Measurements from ENCODE around the gene ATXN1. TPM values are rescaled to one million over a fixed set of nuclear protein-coding genes. Genes with fewer than 3 reads are reported as not detected.

Gene ATXN1
- total RNA-seq, 1 experiment from 2014 or later: 20.8 TPM

DNA sequence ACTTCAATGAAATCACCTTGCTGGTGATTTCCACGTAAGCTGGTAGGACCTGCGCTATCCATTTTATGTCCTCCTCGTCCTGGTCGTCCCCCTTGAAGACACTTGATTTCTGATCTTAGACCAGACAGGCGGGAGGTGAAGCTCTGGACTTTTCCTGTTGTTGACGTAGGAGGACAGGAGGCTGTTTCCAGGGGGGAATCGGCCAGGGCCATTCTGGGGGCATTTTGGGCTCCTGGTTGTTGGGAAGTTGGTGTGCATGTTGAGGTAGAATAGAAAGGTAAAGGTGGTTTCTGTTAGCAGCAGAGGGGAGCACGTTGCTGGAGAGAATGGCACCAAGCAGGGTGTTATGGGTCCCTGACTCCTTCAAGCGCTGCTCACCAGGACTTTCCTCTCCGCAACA is 466.9 kb downstream of the ATXN1 start:
- Histone ChIP-seq H3K27me3 (replicated peaks) (no peaks in the 10 kb centered on the region), H3K4me3 (no peak overlapping the region), H3K9me3 (replicated peaks) (no peaks in the 10 kb centered on the region), H3K27ac (no peak overlapping the region), H3K4me1 (replicated peaks) (no peaks in the 10 kb centered on the region), H3K36me3 (peaks cover 3% of the 10 kb centered on the region; the same call in 1 of the 2 replicates)
- no peak for DNase-seq (ENCODE audit: low read depth in 1 of 2, low spot score in 2 of 2)

DNA sequence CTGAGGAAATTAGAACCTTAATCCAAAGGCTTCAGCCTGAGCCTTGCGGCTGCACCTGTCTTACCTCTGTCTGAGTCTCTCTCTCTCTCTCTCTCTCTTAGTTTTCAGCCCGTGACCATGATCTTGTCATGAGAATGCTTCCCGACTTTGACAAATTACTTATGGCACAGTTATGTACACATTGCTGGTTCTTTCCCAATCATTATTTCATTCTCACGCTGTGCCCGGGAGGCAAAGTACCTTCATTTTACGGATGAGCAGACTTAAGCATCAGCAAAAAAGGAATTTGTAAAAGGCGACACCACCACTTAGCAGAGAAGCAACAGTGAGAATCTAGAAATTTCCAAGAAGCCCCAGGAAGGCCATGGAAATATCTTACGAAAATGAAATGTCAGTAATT is 468.3 kb downstream of the ATXN1 start:
- no peak for DNase-seq (ENCODE audit: low read depth in 1 of 2, low spot score in 2 of 2)
- Histone ChIP-seq H3K4me1 (replicated peaks) (no peaks in the 10 kb centered on the region), H3K27ac (no peak overlapping the region), H3K36me3 (peaks cover 3% of the 10 kb centered on the region; the same call in 1 of the 2 replicates), H3K27me3 (replicated peaks) (no peaks in the 10 kb centered on the region), H3K9me3 (replicated peaks) (no peaks in the 10 kb centered on the region), H3K4me3 (no peak overlapping the region)

DNA sequence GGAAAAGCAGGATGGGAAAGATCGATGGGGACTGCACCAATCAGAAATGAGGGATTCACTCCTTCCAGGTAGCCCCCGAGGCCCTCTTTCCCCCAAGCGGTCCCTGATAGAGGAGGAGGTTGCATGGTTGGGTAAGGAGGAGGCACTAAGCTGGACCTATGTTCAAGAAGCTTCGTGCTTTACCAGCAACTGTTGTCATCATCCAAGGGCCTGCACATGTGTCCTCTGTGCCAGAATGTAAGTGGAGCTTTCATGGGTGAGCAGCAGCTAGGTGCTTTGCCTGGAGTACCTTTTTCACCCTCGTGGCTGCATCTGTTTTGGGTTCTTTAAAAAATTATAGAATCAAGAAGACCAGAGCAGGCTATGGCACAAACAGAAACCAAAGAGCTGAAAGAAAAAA is 468.8 kb downstream of the ATXN1 start:
- no peak for DNase-seq (ENCODE audit: low read depth in 1 of 2, low spot score in 2 of 2)
- Histone ChIP-seq H3K9me3 (replicated peaks) (no peaks in the 10 kb centered on the region), H3K4me1 (replicated peaks) (no peaks in the 10 kb centered on the region), H3K4me3 (no peak overlapping the region), H3K27me3 (replicated peaks) (no peaks in the 10 kb centered on the region), H3K27ac (no peak overlapping the region), H3K36me3 (no peaks in the 10 kb centered on the region; the same call in 1 of the 2 replicates)

DNA sequence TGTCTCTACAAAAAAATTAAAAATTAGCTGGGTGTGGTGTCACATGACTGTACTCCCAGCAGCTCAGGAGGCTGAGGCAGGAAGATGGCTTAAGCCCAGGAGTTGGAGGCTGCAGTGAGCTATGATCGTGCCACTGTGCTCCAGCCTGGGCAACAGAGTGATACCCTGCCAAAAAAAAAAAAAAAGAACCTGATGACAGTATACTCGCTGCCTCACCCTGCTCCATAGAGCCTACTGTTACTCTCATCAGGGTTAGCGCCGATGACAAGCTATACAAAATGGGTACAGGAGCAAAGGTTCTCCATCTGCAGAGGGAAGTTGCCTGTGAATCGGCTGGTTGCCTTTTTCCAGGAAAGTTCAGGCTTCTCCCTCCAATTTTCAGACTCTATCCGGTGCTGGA is 469.5 kb downstream of the ATXN1 start:
- no peak for DNase-seq (ENCODE audit: low read depth in 1 of 2, low spot score in 2 of 2)
- no peak overlapping the region for H3K4me3 ChIP-seq
- no peaks in the 10 kb centered on the region for H3K4me1 ChIP-seq (replicated peaks)
- no peaks in the 10 kb centered on the region for H3K36me3 ChIP-seq
- no peaks in the 10 kb centered on the region for H3K27me3 ChIP-seq (replicated peaks)
- no peak overlapping the region for H3K27ac ChIP-seq
- no peaks in the 10 kb centered on the region for H3K9me3 ChIP-seq (replicated peaks)

DNA sequence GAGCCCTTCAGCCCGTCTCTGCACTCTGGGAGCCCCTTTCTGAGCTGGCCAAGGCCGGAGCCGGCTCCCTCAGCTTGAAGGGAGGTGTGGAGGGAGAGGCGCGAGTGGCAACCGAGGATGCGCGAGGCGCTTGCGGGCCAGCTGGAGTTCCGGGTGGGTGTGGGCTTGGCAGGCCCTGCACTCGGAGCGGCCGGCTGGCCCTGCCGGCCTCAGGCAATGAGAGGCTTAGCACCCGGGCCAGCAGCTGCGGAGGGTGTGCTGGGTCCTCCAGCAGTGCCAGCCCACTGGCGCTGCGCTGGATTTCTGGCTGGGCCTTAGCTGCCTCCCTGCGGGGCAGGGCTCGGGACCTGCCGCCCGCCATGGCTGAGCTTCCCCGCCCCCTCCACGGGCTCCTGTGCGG is 473.1 kb downstream of the ATXN1 start:
- Histone ChIP-seq H3K36me3 (no peaks in the 10 kb centered on the region), H3K9me3 (replicated peaks) (no peaks in the 10 kb centered on the region), H3K4me1 (replicated peaks) (peaks cover 12% of the 10 kb centered on the region), H3K27ac (no peak overlapping the region), H3K4me3 (no peak overlapping the region), H3K27me3 (replicated peaks) (no peaks in the 10 kb centered on the region)
- DNase-seq (ENCODE audit: low read depth in 1 of 2, low spot score in 2 of 2): no peak

DNA sequence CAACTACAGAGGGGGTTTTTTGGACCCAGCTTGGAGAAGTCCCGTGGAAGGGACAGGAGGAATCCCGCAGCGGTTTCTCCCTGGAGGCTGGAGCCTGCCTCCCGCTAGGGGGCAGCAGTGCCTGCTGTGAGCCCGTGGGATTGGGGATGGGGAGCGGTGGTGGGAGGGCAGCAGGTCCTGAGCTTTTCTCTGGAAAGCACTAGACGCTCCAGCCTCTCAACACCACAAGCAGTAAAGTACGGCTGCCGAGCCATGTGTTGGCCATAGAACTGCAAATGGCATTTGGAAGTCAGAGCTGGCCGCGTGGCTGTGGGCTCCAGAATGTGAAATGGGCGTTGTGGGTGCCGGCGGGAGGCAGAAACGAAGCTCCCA is 475.1 kb downstream of the ATXN1 start:
- no peaks in the 10 kb centered on the region for H3K36me3 ChIP-seq
- no peak overlapping the region for H3K27ac ChIP-seq
- H3K4me1 ChIP-seq (replicated peaks): peaks cover 13% of the 10 kb centered on the region
- no peak for DNase-seq (ENCODE audit: low read depth in 1 of 2, low spot score in 2 of 2)
- no peak overlapping the region for H3K4me3 ChIP-seq
- H3K9me3 ChIP-seq (replicated peaks): no peaks in the 10 kb centered on the region
- no peaks in the 10 kb centered on the region for H3K27me3 ChIP-seq (replicated peaks)

DNA sequence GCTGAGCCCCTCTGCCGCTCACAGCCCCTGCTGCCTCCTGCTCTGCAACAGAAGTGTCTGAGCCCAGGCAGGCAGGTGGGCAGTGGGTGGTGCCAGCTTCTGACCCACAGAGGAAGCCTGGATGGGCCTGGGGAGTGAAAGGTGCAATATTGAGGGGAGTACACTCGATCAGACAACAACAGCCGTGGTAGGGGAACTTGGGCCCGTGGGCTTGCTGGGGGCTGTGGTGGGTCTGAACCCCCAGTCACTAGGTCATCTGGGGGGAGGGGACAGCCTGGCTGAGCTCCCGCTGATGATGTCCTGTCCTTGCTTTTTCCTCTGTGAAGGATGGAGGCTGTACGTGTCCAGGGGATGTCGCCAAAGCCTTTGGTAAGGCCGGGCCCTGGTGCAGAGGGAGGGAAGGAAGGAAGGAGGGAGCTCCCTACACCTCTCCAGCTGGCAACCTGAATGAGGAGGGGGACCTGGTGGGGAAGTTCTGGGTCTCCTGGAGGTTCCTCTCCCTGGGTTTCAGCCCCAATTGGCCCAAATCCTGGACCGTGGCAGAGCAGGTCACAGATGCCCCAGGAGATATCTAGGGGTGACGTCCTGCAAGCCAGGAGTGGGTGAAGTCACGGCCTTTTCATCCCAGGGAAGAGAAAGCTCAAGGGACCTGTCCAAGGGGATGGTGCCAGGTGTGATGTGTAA is 475.7 kb downstream of the ATXN1 start:
- no peak for DNase-seq (ENCODE audit: low read depth in 1 of 2, low spot score in 2 of 2)
- Histone ChIP-seq H3K4me1 (replicated peaks) (peaks cover 13% of the 10 kb centered on the region), H3K9me3 (replicated peaks) (no peaks in the 10 kb centered on the region), H3K27ac (no peak overlapping the region), H3K4me3 (no peak overlapping the region), H3K27me3 (replicated peaks) (no peaks in the 10 kb centered on the region), H3K36me3 (no peaks in the 10 kb centered on the region)

DNA sequence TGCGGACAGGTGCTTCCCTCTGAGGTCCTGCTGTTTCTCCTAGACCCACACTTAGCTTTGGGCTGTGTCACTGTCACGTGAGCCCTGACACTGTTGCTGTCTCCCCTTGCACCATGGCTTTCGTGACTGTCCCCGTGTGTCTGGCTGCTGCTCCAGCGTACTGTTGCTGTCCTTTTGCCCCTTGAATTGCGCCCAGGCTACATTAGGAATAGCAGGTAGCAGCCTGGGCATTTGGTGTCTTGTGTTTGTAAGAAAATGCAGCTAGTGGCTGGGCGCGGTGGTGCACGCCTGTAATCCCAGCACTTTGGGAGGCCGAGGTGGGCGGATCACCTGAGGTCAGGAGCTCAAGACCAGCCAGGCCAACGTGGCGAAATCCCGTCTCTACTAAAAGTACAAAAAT is 476.8 kb downstream of the ATXN1 start:
- H3K4me3 ChIP-seq: no peak overlapping the region
- H3K4me1 ChIP-seq (replicated peaks): peaks cover 16% of the 10 kb centered on the region

DNA sequence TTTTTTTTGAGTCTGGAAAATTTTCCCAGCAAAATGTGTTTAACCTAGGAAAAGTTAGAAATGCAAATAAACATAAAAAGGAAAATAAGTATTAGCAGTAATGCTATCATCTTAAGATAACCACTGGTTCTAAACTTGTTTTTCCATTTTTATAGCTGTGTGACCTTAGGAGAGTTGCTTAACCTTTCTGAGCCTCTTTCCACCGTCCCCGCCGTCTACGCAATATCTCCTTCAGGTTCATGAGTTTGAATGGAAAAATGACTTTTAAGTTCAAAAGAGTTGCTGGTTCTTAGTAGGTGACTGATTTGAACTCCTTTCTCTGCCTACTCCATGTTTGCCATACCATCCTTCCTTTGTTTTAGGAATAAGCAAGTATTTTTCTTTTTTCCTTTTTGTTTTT is 478.9 kb downstream of the ATXN1 start:
- Histone ChIP-seq H3K27me3 (replicated peaks) (no peaks in the 10 kb centered on the region), H3K27ac (no peak overlapping the region), H3K4me1 (replicated peaks) (peaks cover 36% of the 10 kb centered on the region), H3K36me3 (peaks cover 8% of the 10 kb centered on the region; the same call in 1 of the 2 replicates), H3K9me3 (replicated peaks) (no peaks in the 10 kb centered on the region), H3K4me3 (no peak overlapping the region)
- DNase-seq (ENCODE audit: low read depth in 1 of 2, low spot score in 2 of 2): no peak

More for the DNA sequence above, 476.8 kb downstream of the ATXN1 start:
- no peak for DNase-seq (ENCODE audit: low read depth in 1 of 2, low spot score in 2 of 2)
- Histone ChIP-seq H3K9me3 (replicated peaks) (no peaks in the 10 kb centered on the region), H3K36me3 (peaks cover 5% of the 10 kb centered on the region; the same call in 1 of the 2 replicates), H3K27ac (no peak overlapping the region), H3K27me3 (replicated peaks) (no peaks in the 10 kb centered on the region)

DNA sequence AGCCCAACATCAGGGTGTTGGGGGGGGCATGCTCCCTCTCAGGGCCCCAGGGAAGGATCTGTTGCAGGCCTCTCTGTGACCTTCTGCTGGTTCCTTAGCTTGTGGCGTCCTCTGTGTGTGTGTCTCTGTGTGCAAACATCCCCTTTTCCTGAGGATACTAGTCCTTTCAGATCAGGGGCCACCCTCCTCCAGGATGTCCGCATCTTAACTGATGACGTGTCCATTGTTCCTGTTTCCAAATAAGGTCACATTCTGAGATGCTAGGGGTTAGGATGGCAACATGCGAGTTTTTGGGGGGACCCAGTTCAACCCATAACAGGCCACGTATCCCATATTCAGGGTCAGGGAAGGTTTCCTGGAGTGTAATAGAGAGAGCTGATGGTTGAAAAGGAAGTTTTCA is 482.0 kb downstream of the ATXN1 start:
- Histone ChIP-seq H3K9me3 (replicated peaks) (no peaks in the 10 kb centered on the region), H3K4me3 (no peak overlapping the region), H3K27ac (no peak overlapping the region), H3K4me1 (replicated peaks) (peaks cover 58% of the 10 kb centered on the region), H3K36me3 (peaks cover 10% of the 10 kb centered on the region; the same call in 1 of the 2 replicates), H3K27me3 (replicated peaks) (no peaks in the 10 kb centered on the region)
- DNase-seq (ENCODE audit: low read depth in 1 of 2, low spot score in 2 of 2): no peak

DNA sequence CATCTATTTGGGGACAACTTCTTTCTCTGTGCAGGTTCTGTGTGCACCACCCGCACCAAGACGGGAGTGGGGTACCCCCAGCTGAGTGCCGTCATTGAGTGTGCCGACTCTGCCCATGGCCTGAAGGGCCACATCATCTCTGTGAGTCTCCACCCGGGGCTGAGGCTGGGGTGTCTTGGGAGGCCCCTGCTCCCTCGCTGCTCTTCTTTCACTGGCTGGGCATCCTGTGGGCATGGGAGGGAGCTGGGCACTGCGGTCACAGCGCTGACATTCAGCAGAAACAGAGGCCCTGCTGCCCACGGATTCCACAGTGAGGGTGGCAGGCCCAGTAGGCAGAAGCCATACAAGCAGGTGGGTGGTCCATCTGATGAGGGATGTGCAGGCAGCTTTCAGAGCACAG is 482.5 kb downstream of the ATXN1 start:
- peaks cover 56% of the 10 kb centered on the region for H3K4me1 ChIP-seq (replicated peaks)
- no peak overlapping the region for H3K4me3 ChIP-seq
- DNase-seq (ENCODE audit: low read depth in 1 of 2, low spot score in 2 of 2): no peak
- no peaks in the 10 kb centered on the region for H3K27me3 ChIP-seq (replicated peaks)
- no peaks in the 10 kb centered on the region for H3K9me3 ChIP-seq (replicated peaks)
- H3K36me3 ChIP-seq: peaks cover 10% of the 10 kb centered on the region; the same call in 1 of the 2 replicates
- H3K27ac ChIP-seq: no peak overlapping the region

DNA sequence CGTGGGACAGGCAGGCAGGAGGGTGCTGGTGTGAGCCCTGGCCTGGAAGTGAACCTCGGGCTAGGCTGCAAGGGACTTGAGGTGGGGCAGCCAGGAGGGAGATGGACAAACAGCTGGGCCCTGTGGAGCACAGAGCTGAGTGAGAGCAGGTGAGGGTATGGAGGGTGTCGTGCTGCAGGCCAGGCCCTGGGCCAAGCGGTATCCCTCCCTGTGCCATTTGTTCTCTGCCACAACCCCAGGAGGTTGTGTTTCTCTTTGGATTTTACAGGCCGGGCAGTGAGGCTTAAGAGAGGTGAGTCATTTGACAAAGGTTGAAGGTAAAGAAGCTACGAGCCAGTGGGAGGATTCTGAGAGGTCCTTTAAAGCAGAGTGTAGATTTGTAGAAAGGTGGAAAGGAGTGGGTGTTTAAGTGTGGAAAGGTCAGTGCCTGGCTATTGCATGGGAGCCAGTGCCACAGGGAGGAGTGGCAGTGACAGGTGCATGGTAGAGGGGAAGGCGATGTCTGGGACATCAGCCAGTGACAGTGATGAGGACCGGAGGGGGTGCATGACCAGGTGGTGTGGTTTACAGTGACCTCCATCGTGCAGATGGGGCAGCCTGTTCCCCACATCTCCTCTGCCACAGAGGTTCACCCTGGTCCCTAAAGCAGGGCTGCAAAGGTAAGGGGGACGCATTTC is 483.1 kb downstream of the ATXN1 start:
- H3K4me1 ChIP-seq (replicated peaks): peaks cover 52% of the 10 kb centered on the region
- no peaks in the 10 kb centered on the region for H3K9me3 ChIP-seq (replicated peaks)
- no peak overlapping the region for H3K4me3 ChIP-seq
- no peaks in the 10 kb centered on the region for H3K27me3 ChIP-seq (replicated peaks)
- H3K36me3 ChIP-seq: peaks cover 10% of the 10 kb centered on the region; the same call in 1 of the 2 replicates
- peak overlapping the region; percentile 66 for H3K27ac ChIP-seq
- DNase-seq (ENCODE audit: low read depth in 1 of 2, low spot score in 2 of 2): no peak

DNA sequence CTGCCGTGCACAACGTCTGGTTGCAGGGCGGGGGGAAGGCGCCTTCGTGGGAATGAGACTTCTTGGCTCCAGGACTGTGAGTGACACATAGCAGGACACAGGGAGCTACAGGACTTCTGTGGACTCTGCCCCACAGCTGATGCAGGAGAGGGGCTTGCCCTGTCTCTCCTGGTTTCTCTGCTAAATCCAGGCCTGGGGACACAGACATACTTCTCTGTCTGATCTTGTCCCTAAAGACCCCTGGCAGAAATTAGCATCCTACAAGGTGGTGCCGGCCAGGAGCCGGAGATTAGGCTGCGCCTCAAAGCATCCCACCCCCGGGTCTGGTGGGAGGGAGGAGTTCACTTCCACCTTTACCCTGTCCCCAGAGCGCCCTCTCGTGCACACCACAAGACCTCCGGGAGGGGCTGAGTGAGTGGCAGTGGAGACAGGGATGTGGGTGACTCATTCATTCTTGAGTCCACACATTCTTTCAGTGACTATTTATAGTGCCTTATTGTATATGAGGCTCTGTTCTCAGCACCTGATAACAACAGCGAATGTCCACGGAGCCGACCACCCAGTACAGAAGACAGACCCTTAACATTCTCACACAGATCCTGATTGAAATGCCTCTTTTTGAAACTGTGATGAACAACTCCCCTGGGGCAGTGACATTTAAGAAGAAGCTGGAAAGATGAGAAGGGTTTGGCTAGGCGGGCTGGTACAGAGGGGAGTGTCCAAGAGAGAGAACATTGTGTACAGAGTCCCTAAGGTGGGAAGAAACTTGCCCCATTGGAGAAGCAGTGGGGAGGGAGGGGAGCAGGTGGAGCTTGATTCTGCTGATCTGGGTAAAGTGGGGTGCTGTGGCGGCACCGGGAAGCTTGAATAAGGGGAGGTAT is 483.9 kb downstream of the ATXN1 start:
- H3K4me1 ChIP-seq (replicated peaks): peaks cover 54% of the 10 kb centered on the region
- no peaks in the 10 kb centered on the region for H3K27me3 ChIP-seq (replicated peaks)
- peak; percentile 97 to 98 for DNase-seq (ENCODE audit: low read depth in 1 of 2, low spot score in 2 of 2)
- peaks cover 10% of the 10 kb centered on the region; the same call in 1 of the 2 replicates for H3K36me3 ChIP-seq
- H3K4me3 ChIP-seq: no peak overlapping the region
- peak overlapping the region; percentile 77 for H3K27ac ChIP-seq
- no peaks in the 10 kb centered on the region for H3K9me3 ChIP-seq (replicated peaks)

All from SJSA1 (cell line).